ENCODE measurements around the gene THY1. TPM values are rescaled to one million over a fixed set of nuclear protein-coding genes. Genes with fewer than 3 reads are reported as not detected.

The THY1 gene
- total and polyA plus RNA-seq, 9 of the 15 experiments (the other 6 are each of a cell fraction or from before 2014, with no cell fraction given): 0.07 to 0.40 (median 0.16) TPM; not detected in 5

DNA sequence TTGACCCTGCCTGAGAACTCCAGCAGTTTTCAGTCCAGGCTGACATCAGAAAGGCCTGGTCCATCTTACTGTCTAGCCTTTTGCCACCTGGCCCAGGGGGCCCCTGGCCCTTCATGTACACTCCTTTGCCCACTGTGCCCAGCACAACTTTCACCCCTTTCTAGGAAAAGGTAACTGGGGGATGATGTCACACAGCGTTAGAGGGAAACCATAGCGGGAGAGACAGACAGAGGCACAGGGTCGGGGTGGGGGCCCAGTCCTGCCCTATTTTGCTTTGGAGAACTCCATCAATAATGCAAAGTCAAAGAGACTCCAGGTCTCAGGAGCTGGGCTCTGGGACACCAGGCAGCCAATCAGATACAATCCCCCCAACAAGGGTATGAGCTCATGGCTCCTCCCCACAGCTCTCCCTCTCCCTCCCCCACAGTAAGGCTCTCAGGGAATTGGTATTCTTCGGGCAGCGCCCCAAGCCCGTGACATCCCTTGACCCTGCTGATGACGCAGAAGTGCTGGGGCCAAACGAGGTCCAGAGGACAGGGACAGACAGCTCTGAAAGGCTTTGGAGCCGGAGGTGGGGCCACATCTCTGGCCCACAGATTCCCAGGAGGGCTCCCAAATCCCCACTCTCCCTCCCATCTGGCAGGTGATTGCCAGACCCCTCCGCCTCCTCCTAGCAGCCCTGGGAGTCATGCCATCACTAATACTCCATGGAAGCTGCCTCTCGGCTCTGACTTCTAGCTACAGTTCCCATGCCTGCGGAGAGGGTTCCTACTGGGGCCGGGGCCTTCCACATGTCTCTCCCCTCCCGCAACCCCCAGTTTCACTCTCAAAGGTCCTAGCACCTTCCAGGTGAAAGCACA, 47.4 kb downstream of the THY1 start:
- H3K79me2 ChIP-seq (ENCODE audit: control insufficient read depth, insufficient read depth, low read length): peaks cover 20% of the 10 kb centered on the region
- H3K4me3 ChIP-seq: no peak overlapping the region
- H3K9ac ChIP-seq (ENCODE audit: insufficient read depth in 1 of 2, low read depth in 2 of 2, low read length in 2 of 2): peak overlapping the region in 1 of 2 experiments; percentile 79; a peak in 2 of 4 replicates
- H3K27ac ChIP-seq (ENCODE audit: extremely low read depth, low read depth, low read length): 0 out of 3 replicates have a peak overlapping the region, but pooled peaks have one; percentile 2
- FAIRE-seq (peak; percentile 74), DNase-seq (ENCODE audit: extremely low read depth in 1 of 4, low spot score in 3 of 4) (peak; percentile 56 to 60 (median 59)), ATAC-seq (peak; percentile 13; the same call in 2 of the 3 replicates)
- BruUV-seq (replicated peaks): no TSS peak
- TF ChIP-seq E2F6 (IDR thresholded peaks at IDR 0.05; ENCODE audit: borderline replicate concordance in 1 of 2, extremely low read depth in 1 of 2, insufficient read depth in 1 of 2, insufficient read length in 1 of 2, low read depth in 1 of 2, low read length in 1 of 2, poor library complexity in 1 of 2, severe bottlenecking in 1 of 2) (peak in 1 of 2 experiments; percentile 75), BHLHE40 (IDR thresholded peaks at IDR 0.05; ENCODE audit: low read length) (0 out of 2 replicates have a peak, but pooled peaks have one; percentile 6), CREB1 (IDR thresholded peaks at IDR 0.05) (peak; percentile 16; the same call in 1 of the 2 replicates), CREB1 (CRISPR knock-in tag; IDR thresholded peaks at IDR 0.05) (no peak), CC2D1A (IDR thresholded peaks at IDR 0.05) (no peak), CREM (IDR thresholded peaks at IDR 0.05; ENCODE audit: low read depth) (peak; percentile 55), RBBP5 (IDR thresholded peaks at IDR 0.05; ENCODE audit: borderline replicate concordance, insufficient read depth, low read length, poor library complexity, severe bottlenecking) (no peak), NFYB (IDR thresholded peaks at IDR 0.05; ENCODE audit: extremely low read depth, insufficient read length) (peak; percentile 67)
- H3K9me3 ChIP-seq (replicated peaks; ENCODE audit: control insufficient read depth, insufficient read depth, low read depth, low read length): no peaks in the 10 kb centered on the region
- no peak overlapping the region; the same call in 1 of the 2 replicates for H3K4me2 ChIP-seq (ENCODE audit: insufficient read depth, low read length)
- 58% methylated on average over 13 of the region's 14 CpGs for WGBS (ENCODE audit: insufficient coverage, low coverage, missing lambda C conversion rate)
- H2AFZ ChIP-seq (ENCODE audit: low read depth, low read length): no peak overlapping the region
- POLR2A ChIA-PET: interaction anchor here (0.8 to 3.7 kb wide), 6 partner anchors 9 to 283 kb away, joined by 3 to 24 read pairs (median 4); no protein-coding TSS in a partner anchor
- H3K27me3 ChIP-seq (ENCODE audit: control insufficient read depth in 2 of 2, insufficient read depth in 2 of 2, low read length in 2 of 2): no peaks in the 10 kb centered on the region
- H3K36me3 ChIP-seq (ENCODE audit: control insufficient read depth, insufficient read depth, low read length): peaks cover 24% of the 10 kb centered on the region; the same call in 1 of the 3 replicates
- intact Hi-C loops (cut with micrococcal nuclease): loop anchor here (2.0 to 5.0 kb wide), 2 partner anchors 53 to 268 kb away; partner anchors contain the start of gene C2CD2L
- H3K4me1 ChIP-seq (replicated peaks in 1 of 2; ENCODE audit: control insufficient read depth in 2 of 2, insufficient read depth in 2 of 2, low read length in 2 of 2): peaks cover 67 to 82% of the 10 kb centered on the region in 2 experiments
- no peaks in the 10 kb centered on the region for H3K9me1 ChIP-seq (ENCODE audit: control insufficient read depth, insufficient read depth, low read length)
- CTCF ChIA-PET (ENCODE audit: low intra/inter-chr PET ratio): interaction anchor here (1.5 to 5.9 kb wide), 2 partner anchors 17 to 19 kb away, joined by 3 to 41 read pairs; no protein-coding TSS in a partner anchor
- peaks cover 5% of the 10 kb centered on the region; the same call in 1 of the 2 replicates for H4K20me1 ChIP-seq (replicated peaks; ENCODE audit: control insufficient read depth, insufficient read depth, low read length)
- in situ Hi-C loops (cut with MboI): no loop called here
